Erythroblast (primary cell): ENCODE measurements around the gene CAPN11.

Source experiments
- GATA1 ChIP-seq: IDR thresholded peaks from 2 replicates; pipeline ENCODE4 v1.6.1; 2011; ENCODE audit warnings: low read depth, mild to moderate bottlenecking, control low read depth, low read length, moderate library complexity
- POLR2A ChIP-seq: IDR thresholded peaks from 2 replicates; pipeline ENCODE4 v1.6.1; 2011; ENCODE audit warnings: mild to moderate bottlenecking, low read length

DNA sequence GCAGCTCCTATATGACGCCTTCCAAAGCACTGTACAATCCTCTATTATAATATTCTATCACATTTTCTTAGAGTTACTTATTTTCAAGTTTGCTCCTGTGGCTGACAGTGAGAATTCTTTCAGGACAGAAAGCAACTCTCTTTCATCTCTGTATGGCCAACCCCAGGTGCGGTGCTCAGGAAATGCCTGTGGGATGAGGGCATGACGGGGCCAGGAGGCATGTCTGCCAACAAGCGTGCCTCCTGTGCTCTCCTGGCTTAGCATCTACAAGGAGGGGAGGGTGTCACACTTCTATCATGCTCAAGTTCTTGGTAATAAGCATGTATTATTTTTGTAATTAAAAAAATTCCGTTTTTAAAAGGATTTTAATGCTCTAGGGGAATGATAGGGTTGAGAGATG lies 42.8 kb upstream of the CAPN11 start:
- TF ChIP-seq POLR2A (no peak), GATA1 (no peak)
